Liver (tissue), 9 donors: ENCODE data around the gene PHTF2. TPM values are rescaled to one million over a fixed set of nuclear protein-coding genes. Genes with fewer than 3 reads are reported as not detected.

Source experiments
- DNase-seq: peaks from one replicate; pipeline ENCODE4 v3.0.0-alpha.2; 2017; ENCODE audit warnings: low spot score
- H3K27ac ChIP-seq, 2 donors: one replicate each; pipeline ENCODE4 v1.7.0; 2013; ENCODE audit warnings: inconsistent platforms in 2 of 2, low read length in 2 of 2, control low read depth in 1 of 2, low read depth in 1 of 2, mild to moderate bottlenecking in 1 of 2
- H3K27me3 ChIP-seq, 4 donors: one replicate each; pipeline versions ENCODE4 v1.6.1 to v1.7.0; 2013; ENCODE audit warnings: low read length in 3 of 4, inconsistent platforms in 1 of 4, mild to moderate bottlenecking in 1 of 4, moderate library complexity in 1 of 4; ENCODE audit not compliant: control insufficient read depth in 4 of 4, insufficient read depth in 4 of 4
- H3K36me3 ChIP-seq, 4 donors: one replicate each; pipeline versions ENCODE4 v1.6.1 to v1.7.0; 2013; ENCODE audit warnings: low read length in 3 of 4, mild to moderate bottlenecking in 3 of 4, low read depth in 1 of 4, moderate library complexity in 1 of 4; ENCODE audit not compliant: control insufficient read depth in 4 of 4, insufficient read depth in 3 of 4
- H3K4me1 ChIP-seq, 4 donors: one replicate each; pipeline versions ENCODE4 v1.6.1 to v1.7.0; 2013; ENCODE audit warnings: low read length in 3 of 4, mild to moderate bottlenecking in 3 of 4, moderate library complexity in 1 of 4; ENCODE audit not compliant: control insufficient read depth in 4 of 4, insufficient read depth in 4 of 4
- H3K4me3 ChIP-seq, 3 donors: one replicate each; pipeline versions ENCODE4 v1.6.1 to v1.7.0; 2013; ENCODE audit warnings: low read length in 3 of 3, control low read depth in 1 of 3, low read depth in 1 of 3, mild to moderate bottlenecking in 1 of 3
- H3K9ac ChIP-seq, 2 donors: one replicate each; pipeline ENCODE4 v1.7.0; 2013; ENCODE audit warnings: low read length in 2 of 2, mild to moderate bottlenecking in 2 of 2, moderate library complexity in 2 of 2, control low read depth in 1 of 2, low read depth in 1 of 2
- H3K9me3 ChIP-seq, 4 donors: one replicate each; pipeline versions ENCODE4 v1.6.1 to v1.7.0; 2013; ENCODE audit warnings: low read length in 3 of 4; ENCODE audit not compliant: control insufficient read depth in 4 of 4
- ATF3 ChIP-seq: IDR thresholded peaks from 2 replicates; pipeline ENCODE4 v1.6.1; 2016; ENCODE audit warnings: antibody characterized with exemption
- CTCF ChIP-seq: fragments of 150-350 bp; IDR thresholded peaks from 2 replicates; pipeline ENCODE4 v1.5.1; 2017; ENCODE audit warnings: improper control_type of control experiment, low read depth, low read length; ENCODE audit not compliant: missing input control
- EGR1 ChIP-seq, 2 donors: IDR thresholded peaks; 2 replicates each; pipeline ENCODE4 v1.6.1; 2016 to 2018; ENCODE audit warnings: antibody characterized with exemption in 2 of 2, low read depth in 2 of 2
- FOXA1 ChIP-seq: IDR thresholded peaks from 2 replicates; pipeline ENCODE4 v1.6.1; 2016; ENCODE audit warnings: antibody characterized with exemption
- FOXA2 ChIP-seq: IDR thresholded peaks from 2 replicates; pipeline ENCODE4 v1.6.1; 2016; ENCODE audit warnings: antibody characterized with exemption
- GABPA ChIP-seq, 2 donors: IDR thresholded peaks in 1 of 2; conservative IDR thresholded peaks in 1 of 2; 2 replicates each; pipeline ENCODE4 v1.6.1; 2016; ENCODE audit warnings: antibody characterized with exemption in 2 of 2, mild to moderate bottlenecking in 1 of 2, moderate library complexity in 1 of 2
- HNF4A ChIP-seq, 2 donors: conservative IDR thresholded peaks; 2 replicates each; pipeline ENCODE4 v1.6.1; 2016; ENCODE audit warnings: antibody characterized with exemption in 2 of 2, mild to moderate bottlenecking in 2 of 2
- HNF4G ChIP-seq: IDR thresholded peaks from 2 replicates; pipeline ENCODE4 v1.6.1; 2016; ENCODE audit warnings: antibody characterized with exemption
- JUND ChIP-seq, 2 donors: IDR thresholded peaks; 2 replicates each; pipeline ENCODE4 v1.6.1; 2016; ENCODE audit warnings: antibody characterized with exemption in 2 of 2
- MAX ChIP-seq: IDR thresholded peaks from 2 replicates; pipeline ENCODE4 v1.6.1; 2016; ENCODE audit warnings: antibody characterized with exemption
- NR2F2 ChIP-seq: IDR thresholded peaks from 2 replicates; pipeline ENCODE4 v1.6.1; 2016; ENCODE audit warnings: antibody characterized with exemption
- RAD21 ChIP-seq, 2 donors: IDR thresholded peaks; 2 replicates each; pipeline ENCODE4 v1.6.1; 2016; ENCODE audit warnings: antibody characterized with exemption in 2 of 2, mild to moderate bottlenecking in 2 of 2
- RXRA ChIP-seq, 2 donors: IDR thresholded peaks; 2 replicates each; pipeline ENCODE4 v1.6.1; 2017 to 2018; ENCODE audit warnings: antibody characterized with exemption in 2 of 2, mild to moderate bottlenecking in 1 of 2
- SP1 ChIP-seq: IDR thresholded peaks from 2 replicates; pipeline ENCODE4 v1.6.1; 2018; ENCODE audit warnings: antibody characterized with exemption, mild to moderate bottlenecking
- TAF1 ChIP-seq: conservative IDR thresholded peaks from 2 replicates; pipeline ENCODE4 v1.6.1; 2016; ENCODE audit warnings: antibody characterized with exemption, mild to moderate bottlenecking
- YY1 ChIP-seq: IDR thresholded peaks from 2 replicates; pipeline ENCODE4 v1.6.1; 2016; ENCODE audit warnings: antibody characterized with exemption, mild to moderate bottlenecking
- WGBS: extraction: QIAGEN DNeasy Blood & Tissue Kit; methylation state at CpG from one replicate; pipeline ENCODE4 v1.1.7; 2013; 5-methylcytosine and 5-hydroxymethylcytosine counted together
- polyA plus RNA-seq, 2 donors: library from polyadenylated mRNA; stranded (reverse) in 1 of 2; unstranded in 1 of 2; fragments of 200-250 nt in 1 of 2; fragments of >200 nt in 1 of 2; fragmentation: Nextera tagmentation in 1 of 2; extraction: Ambion mirVana in 1 of 2; gene quantifications; one replicate each; pipeline versions ENCODE4 v1.2.1 to v1.2.3, GENCODE V29; 2013 to 2015
- total RNA-seq, 2 donors: library from RNA; depleted of rRNA; stranded (reverse); fragments of >200 nt; gene quantifications; one replicate each; pipeline ENCODE4 v1.2.3, GENCODE V29; 2014
- TF ChIP-seq, protein P1 (sequence below): IDR thresholded peaks from 2 replicates; pipeline ENCODE4 v1.6.1; 2016; ENCODE audit warnings: antibody characterized with exemption
- TF ChIP-seq, protein P2 (sequence below): IDR thresholded peaks from 2 replicates; pipeline ENCODE4 v1.6.1; 2016; ENCODE audit warnings: antibody characterized with exemption, mild to moderate bottlenecking
- donor health status: healthy.
- donor health status: healthy.
- donor health status: healthy.
- donor health status: healthy.
- donor health status: healthy.

The PHTF2 gene
- total and polyA plus RNA-seq, 4 donors = 2.2 to 7.3 (median 4.7) TPM

DNA sequence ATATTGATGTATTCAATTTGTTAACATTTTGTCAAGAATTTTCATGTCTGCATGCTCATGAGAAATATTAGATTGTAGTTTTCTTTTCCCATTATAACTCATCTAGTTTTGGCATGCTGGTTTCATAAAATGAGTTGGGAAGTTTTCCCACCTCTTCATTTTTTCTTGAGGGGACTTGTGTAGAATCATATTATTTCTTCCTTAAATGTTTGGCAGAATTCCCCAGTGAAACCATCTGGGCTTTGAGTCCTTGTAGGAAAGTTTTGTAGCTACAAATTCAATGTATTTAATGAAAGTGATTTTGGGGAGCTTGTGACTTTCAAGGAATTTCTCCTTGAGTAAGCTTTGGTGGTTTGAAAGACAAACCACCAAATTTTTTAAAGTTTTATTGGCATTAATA lies 173.2 kb downstream of the PHTF2 start (continued):
- TF ChIP-seq CTCF (no peak), RXRA (IDR thresholded peaks at IDR 0.05) (no peak)

GRCh38 chr7:77975672-77976480 lies 177.3 kb downstream of the PHTF2 start:
- no peak for DNase-seq
- WGBS = 85% methylated on average over 2 of the region's 2 CpGs
- no peaks in the 10 kb centered on the region for H3K4me1 ChIP-seq
- H3K27me3 ChIP-seq = no peaks in the 10 kb centered on the region
- H3K27ac ChIP-seq = no peak overlapping the region
- no peak overlapping the region for H3K4me3 ChIP-seq
- H3K36me3 ChIP-seq = no peaks in the 10 kb centered on the region
- TF ChIP-seq ATF3 = no peak
- no peak for TF ChIP-seq GABPA (IDR thresholded peaks at IDR 0.05 in 1 of 2, conservative IDR thresholded peaks at IDR 0.05 in 1 of 2)
- TF ChIP-seq RXRA (IDR thresholded peaks at IDR 0.05) = no peak
- no peak for TF ChIP-seq MAX
- no peak for TF ChIP-seq SP1
- TF ChIP-seq YY1 = no peak
- TF ChIP-seq JUND (IDR thresholded peaks at IDR 0.05) = no peak
- TF ChIP-seq HNF4G = no peak
- no peak for TF ChIP-seq RAD21 (IDR thresholded peaks at IDR 0.05)
- TF ChIP-seq FOXA1 = no peak
- TF ChIP-seq, protein P1, sequence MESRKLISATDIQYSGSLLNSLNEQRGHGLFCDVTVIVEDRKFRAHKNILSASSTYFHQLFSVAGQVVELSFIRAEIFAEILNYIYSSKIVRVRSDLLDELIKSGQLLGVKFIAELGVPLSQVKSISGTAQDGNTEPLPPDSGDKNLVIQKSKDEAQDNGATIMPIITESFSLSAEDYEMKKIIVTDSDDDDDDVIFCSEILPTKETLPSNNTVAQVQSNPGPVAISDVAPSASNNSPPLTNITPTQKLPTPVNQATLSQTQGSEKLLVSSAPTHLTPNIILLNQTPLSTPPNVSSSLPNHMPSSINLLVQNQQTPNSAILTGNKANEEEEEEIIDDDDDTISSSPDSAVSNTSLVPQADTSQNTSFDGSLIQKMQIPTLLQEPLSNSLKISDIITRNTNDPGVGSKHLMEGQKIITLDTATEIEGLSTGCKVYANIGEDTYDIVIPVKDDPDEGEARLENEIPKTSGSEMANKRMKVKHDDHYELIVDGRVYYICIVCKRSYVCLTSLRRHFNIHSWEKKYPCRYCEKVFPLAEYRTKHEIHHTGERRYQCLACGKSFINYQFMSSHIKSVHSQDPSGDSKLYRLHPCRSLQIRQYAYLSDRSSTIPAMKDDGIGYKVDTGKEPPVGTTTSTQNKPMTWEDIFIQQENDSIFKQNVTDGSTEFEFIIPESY = no peak
- TF ChIP-seq FOXA2 = no peak
- TF ChIP-seq HNF4A (conservative IDR thresholded peaks at IDR 0.05) = no peak
- TF ChIP-seq CTCF = no peak
- no peak for TF ChIP-seq TAF1
- TF ChIP-seq, protein P2, sequence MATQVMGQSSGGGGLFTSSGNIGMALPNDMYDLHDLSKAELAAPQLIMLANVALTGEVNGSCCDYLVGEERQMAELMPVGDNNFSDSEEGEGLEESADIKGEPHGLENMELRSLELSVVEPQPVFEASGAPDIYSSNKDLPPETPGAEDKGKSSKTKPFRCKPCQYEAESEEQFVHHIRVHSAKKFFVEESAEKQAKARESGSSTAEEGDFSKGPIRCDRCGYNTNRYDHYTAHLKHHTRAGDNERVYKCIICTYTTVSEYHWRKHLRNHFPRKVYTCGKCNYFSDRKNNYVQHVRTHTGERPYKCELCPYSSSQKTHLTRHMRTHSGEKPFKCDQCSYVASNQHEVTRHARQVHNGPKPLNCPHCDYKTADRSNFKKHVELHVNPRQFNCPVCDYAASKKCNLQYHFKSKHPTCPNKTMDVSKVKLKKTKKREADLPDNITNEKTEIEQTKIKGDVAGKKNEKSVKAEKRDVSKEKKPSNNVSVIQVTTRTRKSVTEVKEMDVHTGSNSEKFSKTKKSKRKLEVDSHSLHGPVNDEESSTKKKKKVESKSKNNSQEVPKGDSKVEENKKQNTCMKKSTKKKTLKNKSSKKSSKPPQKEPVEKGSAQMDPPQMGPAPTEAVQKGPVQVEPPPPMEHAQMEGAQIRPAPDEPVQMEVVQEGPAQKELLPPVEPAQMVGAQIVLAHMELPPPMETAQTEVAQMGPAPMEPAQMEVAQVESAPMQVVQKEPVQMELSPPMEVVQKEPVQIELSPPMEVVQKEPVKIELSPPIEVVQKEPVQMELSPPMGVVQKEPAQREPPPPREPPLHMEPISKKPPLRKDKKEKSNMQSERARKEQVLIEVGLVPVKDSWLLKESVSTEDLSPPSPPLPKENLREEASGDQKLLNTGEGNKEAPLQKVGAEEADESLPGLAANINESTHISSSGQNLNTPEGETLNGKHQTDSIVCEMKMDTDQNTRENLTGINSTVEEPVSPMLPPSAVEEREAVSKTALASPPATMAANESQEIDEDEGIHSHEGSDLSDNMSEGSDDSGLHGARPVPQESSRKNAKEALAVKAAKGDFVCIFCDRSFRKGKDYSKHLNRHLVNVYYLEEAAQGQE = no peak
- no peak for TF ChIP-seq NR2F2
- TF ChIP-seq EGR1 (IDR thresholded peaks at IDR 0.05; ENCODE audit: low read depth in 2 of 2) = no peak
- no peak overlapping the region for H3K9ac ChIP-seq
- no peaks in the 10 kb centered on the region for H3K9me3 ChIP-seq
